Hepatocyte (in vitro differentiated cells): ENCODE data around the gene RNASE13.

Experiments
- CTCF ChIP-seq: fragments of 200-600 bp; sonication (generic); IDR thresholded peaks from 2 replicates; pipeline ENCODE4 v1.5.1; 2016; ENCODE audit warnings: antibody characterized with exemption, mild to moderate bottlenecking; ENCODE audit not compliant: poor library complexity
- EZH2phosphoT487 ChIP-seq: fragments of 200-600 bp; sonication (generic); IDR thresholded peaks from one replicate; pipeline ENCODE4 v1.6.1; 2018; ENCODE audit warnings: antibody characterized with exemption, mild to moderate bottlenecking, low read depth, moderate library complexity; ENCODE audit not compliant: unreplicated experiment, severe bottlenecking

- TF ChIP-seq CTCF: no peak
- no peak for TF ChIP-seq EZH2phosphoT487
Measured at GRCh38 chr14:21032326-21033132, 2.1 kb downstream of the RNASE13 start.
